H9 (cell line): ENCODE results near the gene BRICD5. TPM values are rescaled to one million over a fixed set of nuclear protein-coding genes. Genes with fewer than 3 reads are reported as not detected.
A peak's percentile ranks its signal among the peaks of the same experiment; 100 is the strongest.

Experiments used
- DNase-seq: peaks from one replicate; pipeline ENCODE4 v3.0.0-alpha.2; 2017
- H2AFZ ChIP-seq: one replicate; pipeline ENCODE4 v1.6.1; 2013; ENCODE audit warnings: mild to moderate bottlenecking, low read length, control low read depth, moderate library complexity
- H2AK5ac ChIP-seq: 2 replicates; pipeline ENCODE4 v1.6.1; 2013; ENCODE audit warnings: low read length, control low read depth, mixed read lengths; ENCODE audit not compliant: insufficient read length
- H2BK120ac ChIP-seq: one replicate; pipeline ENCODE4 v1.6.1; 2013; ENCODE audit warnings: low read depth, mild to moderate bottlenecking, low read length, control low read depth, inconsistent platforms; ENCODE audit not compliant: poor library complexity, severe bottlenecking
- H2BK12ac ChIP-seq: 2 replicates; pipeline ENCODE4 v1.6.1; 2013; ENCODE audit warnings: low read length, control low read depth, mixed read lengths, low read depth; ENCODE audit not compliant: insufficient read length
- H2BK15ac ChIP-seq: 2 replicates; pipeline ENCODE4 v1.6.1; 2013; ENCODE audit warnings: low read depth, low read length, control low read depth
- H2BK20ac ChIP-seq: one replicate; pipeline ENCODE4 v1.6.1; 2013; ENCODE audit warnings: low read depth, mild to moderate bottlenecking, low read length, control low read depth, inconsistent platforms; ENCODE audit not compliant: poor library complexity, severe bottlenecking
- H2BK5ac ChIP-seq: 2 replicates; pipeline ENCODE4 v1.6.1; 2013; ENCODE audit warnings: low read length, control low read depth, mixed read lengths; ENCODE audit not compliant: insufficient read length
- H3K14ac ChIP-seq: 2 replicates; pipeline ENCODE4 v1.6.1; 2013; ENCODE audit warnings: low read length, control low read depth; ENCODE audit not compliant: insufficient read depth
- H3K18ac ChIP-seq: 2 replicates; pipeline ENCODE4 v1.6.1; 2013; ENCODE audit warnings: low read depth, mild to moderate bottlenecking, mixed read lengths, low read length, control low read depth; ENCODE audit not compliant: insufficient read length
- H3K23ac ChIP-seq: 2 replicates; pipeline ENCODE4 v1.6.1; 2013; ENCODE audit warnings: low read length, control low read depth, mixed read lengths, low read depth; ENCODE audit not compliant: insufficient read length
- H3K23me2 ChIP-seq: 2 replicates; pipeline ENCODE4 v1.6.1; 2013; ENCODE audit warnings: low read depth, mild to moderate bottlenecking, mixed read lengths, low read length, control low read depth; ENCODE audit not compliant: insufficient read length, poor library complexity, severe bottlenecking
- H3K27ac ChIP-seq: 2 replicates; pipeline ENCODE4 v1.5.1; 2013; ENCODE audit warnings: low read length, control low read depth, mixed read lengths, low read depth; ENCODE audit not compliant: insufficient read length
- H3K27me3 ChIP-seq: 2 replicates; pipeline ENCODE4 v1.6.1; 2013; ENCODE audit warnings: low read length, control low read depth, inconsistent platforms; ENCODE audit not compliant: insufficient read depth
- H3K4ac ChIP-seq: 2 replicates; pipeline ENCODE4 v1.6.1; 2013; ENCODE audit warnings: low read depth, mild to moderate bottlenecking, control low read depth, inconsistent platforms, low read length, moderate library complexity
- H3K4me1 ChIP-seq: 2 replicates; pipeline ENCODE4 v1.6.1; 2013; ENCODE audit warnings: low read length, control low read depth, inconsistent platforms; ENCODE audit not compliant: insufficient read depth
- H3K4me2 ChIP-seq: 2 replicates; pipeline ENCODE4 v1.6.1; 2013; ENCODE audit warnings: low read length, control low read depth, mixed read lengths; ENCODE audit not compliant: insufficient read length, insufficient read depth
- H3K56ac ChIP-seq: 2 replicates; pipeline ENCODE4 v1.6.1; 2013; ENCODE audit warnings: low read depth, mild to moderate bottlenecking, mixed read lengths, low read length, control low read depth; ENCODE audit not compliant: insufficient read length
- H3K79me1 ChIP-seq: 2 replicates; pipeline ENCODE4 v1.6.1; 2013; ENCODE audit warnings: low read depth, mild to moderate bottlenecking, moderate library complexity, low read length, control low read depth, inconsistent platforms; ENCODE audit not compliant: insufficient read depth, poor library complexity, severe bottlenecking
- H3K79me2 ChIP-seq: 2 replicates; pipeline ENCODE4 v1.6.1; 2013; ENCODE audit warnings: low read length, control low read depth, inconsistent platforms; ENCODE audit not compliant: insufficient read depth
- H3K9ac ChIP-seq: 2 replicates; pipeline ENCODE4 v1.6.1; 2013; ENCODE audit warnings: low read length, control low read depth, mixed read lengths; ENCODE audit not compliant: insufficient read length; ENCODE audit errors: extremely low read depth
- H3K9me3 ChIP-seq: one replicate; pipeline ENCODE4 v1.6.1; 2013; ENCODE audit warnings: low read depth, low read length, inconsistent platforms; ENCODE audit not compliant: control insufficient read depth
- H3T11ph ChIP-seq: one replicate; pipeline ENCODE4 v1.6.1; 2013; ENCODE audit warnings: mild to moderate bottlenecking, low read length, control low read depth, inconsistent platforms
- H4K20me1 ChIP-seq: one replicate; pipeline ENCODE4 v1.6.1; 2013; ENCODE audit not compliant: control insufficient read depth, insufficient read length, insufficient read depth
- H4K5ac ChIP-seq: 2 replicates; pipeline ENCODE4 v1.6.1; 2013; ENCODE audit warnings: low read depth, mild to moderate bottlenecking, mixed read lengths, low read length, control low read depth; ENCODE audit not compliant: insufficient read length
- H4K8ac ChIP-seq: replicated peaks from 2 replicates; pipeline ENCODE4 v1.6.1; 2013; ENCODE audit warnings: low read length, control low read depth, mixed read lengths, low read depth; ENCODE audit not compliant: insufficient read length
- H4K91ac ChIP-seq: 2 replicates; pipeline ENCODE4 v1.6.1; 2013; ENCODE audit warnings: low read depth, mild to moderate bottlenecking, moderate library complexity, mixed read lengths, low read length, control low read depth; ENCODE audit not compliant: insufficient read length
- H3K27ac Mint-ChIP-seq, 3 experiments: 2 replicates in 2 of 3; 3 replicates in 1 of 3; pipeline ENCODE4 v1.8.0; 2020 to 2021; ENCODE audit warnings: mixed read lengths in 3 of 3, mild to moderate bottlenecking in 1 of 3, moderate library complexity in 1 of 3
- H3K27me3 Mint-ChIP-seq: 2 replicates; pipeline ENCODE4 v1.8.0; 2021; ENCODE audit warnings: low read depth, mild to moderate bottlenecking, moderate library complexity, mixed read lengths
- H3K36me3 Mint-ChIP-seq, 3 experiments: 2 replicates in 2 of 3; 3 replicates in 1 of 3; pipeline ENCODE4 v1.8.0; 2020 to 2021; ENCODE audit warnings: low read depth in 3 of 3, mixed read lengths in 3 of 3; ENCODE audit not compliant: insufficient read depth in 1 of 3
- H3K4me1 Mint-ChIP-seq, 2 experiments: 2 replicates each; pipeline ENCODE4 v1.8.0; 2020; ENCODE audit warnings: mixed read lengths in 2 of 2
- H3K4me3 Mint-ChIP-seq, 2 experiments: 2 replicates in 1 of 2; 3 replicates in 1 of 2; pipeline ENCODE4 v1.8.0; 2020 to 2021; ENCODE audit warnings: mild to moderate bottlenecking in 2 of 2, mixed read lengths in 2 of 2, moderate library complexity in 1 of 2
- H3K9me3 Mint-ChIP-seq, 2 experiments: 2 replicates in 1 of 2; 3 replicates in 1 of 2; pipeline ENCODE4 v1.8.0; 2020; ENCODE audit warnings: mild to moderate bottlenecking in 2 of 2, mixed read lengths in 2 of 2, moderate library complexity in 1 of 2
- WGBS: extraction: QIAGEN DNeasy Blood & Tissue Kit; methylation state at CpG from one replicate; pipeline ENCODE4 v1.1.7; 2013; ENCODE audit warnings: missing lambda C conversion rate, low lambda C conversion rate, mixed read lengths; ENCODE audit not compliant: insufficient read length; ENCODE audit errors: extremely low coverage; 5-methylcytosine and 5-hydroxymethylcytosine counted together
- total RNA-seq: library from RNA; stranded (reverse); gene quantifications from 2 replicates; pipeline ENCODE4 v1.2.1, GENCODE V29; 2021
- TF ChIP-seq, protein P1 (sequence below): fragments of 200-600 bp; sonication (generic); conservative IDR thresholded peaks from 3 replicates; pipeline ENCODE4 v1.8.0; 2021; ENCODE audit warnings: antibody characterized with exemption, mild to moderate bottlenecking

The BRICD5 gene
- total RNA-seq, 1 experiment from 2014 or later: 11.9 TPM

DNA sequence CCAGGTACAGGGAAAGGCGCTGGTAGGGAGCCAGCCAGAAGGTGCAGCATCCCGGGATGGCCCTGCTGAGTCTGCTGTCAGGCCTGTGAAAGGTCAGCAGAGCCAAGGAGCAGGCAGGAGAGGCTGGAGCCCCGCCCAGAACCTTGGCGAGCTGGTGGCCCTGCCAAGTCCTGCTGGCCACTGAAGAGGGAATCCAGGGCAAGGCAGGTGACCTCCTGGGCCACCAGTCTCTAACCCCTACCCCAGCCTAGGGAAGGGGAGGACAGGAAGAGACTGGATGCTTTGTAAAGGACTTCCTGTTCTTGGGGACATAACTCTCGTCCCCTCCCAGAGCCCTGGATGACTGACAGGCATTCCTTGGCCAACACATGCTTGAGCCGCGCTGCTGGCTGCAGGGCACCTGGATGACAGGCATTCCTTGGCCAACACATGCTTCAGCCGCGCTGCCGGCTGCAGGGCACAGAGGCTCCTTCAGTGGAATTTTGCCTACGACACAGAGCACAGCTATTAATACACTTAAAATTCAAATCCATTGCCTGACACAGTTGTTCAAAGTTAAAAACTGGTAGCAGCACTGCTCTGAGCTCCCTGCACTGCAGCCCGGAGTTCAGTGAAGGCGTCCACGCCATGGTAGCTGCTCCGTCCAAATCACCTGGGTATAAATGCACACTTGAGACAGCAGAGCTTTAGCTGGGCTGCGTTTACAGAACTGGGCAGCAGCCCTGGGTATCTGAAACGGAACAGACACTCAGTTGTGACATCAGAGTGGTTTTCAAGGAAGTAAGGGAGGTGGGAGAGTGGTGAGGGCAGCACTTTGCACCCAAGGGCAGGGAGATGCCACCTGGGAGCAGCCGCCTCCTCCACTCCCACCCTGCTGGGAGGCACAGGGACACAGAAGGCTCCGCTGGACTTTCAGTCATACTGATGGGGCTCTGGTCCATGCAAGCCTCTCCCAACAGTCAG, 2.0 kb upstream of the BRICD5 start:
- Histone ChIP-seq H2BK20ac (no peak overlapping the region), H3K23me2 (peaks cover 8% of the 10 kb centered on the region), H2BK120ac (no peak overlapping the region), H3K14ac (no peak overlapping the region), H3K9ac (no peak overlapping the region), H2AK5ac (no peak overlapping the region), H3K79me1 (peaks cover 6% of the 10 kb centered on the region), H3K4ac (no peak overlapping the region), H2AFZ (no peak overlapping the region), H3K9me3 (no peaks in the 10 kb centered on the region), H4K8ac (no peak overlapping the region), H3K79me2 (peaks cover 6% of the 10 kb centered on the region; the same call in 1 of the 2 replicates), H3K4me1 (no peaks in the 10 kb centered on the region), H4K5ac (no peak overlapping the region), H3K27me3 (no peaks in the 10 kb centered on the region), H3K4me2 (peak overlapping the region; percentile 75), H3K27ac (no peak overlapping the region), H4K91ac (no peak overlapping the region), H3K56ac (no peak overlapping the region), H2BK15ac (no peak overlapping the region), H3K23ac (no peak overlapping the region), H3K18ac (no peak overlapping the region), H2BK12ac (no peak overlapping the region), H3T11ph (no peak overlapping the region), H2BK5ac (no peak overlapping the region), H4K20me1 (no peaks in the 10 kb centered on the region)
- Mint-ChIP-seq H3K36me3 (peaks cover 11 to 38% (median 33%) of the 10 kb centered on the region in 3 experiments; a peak in 6 of 7 replicates), H3K27ac (peak overlapping the region in 2 of 3 experiments; percentile 19 to 61; a peak in 2 of 7 replicates), H3K27me3 (no peaks in the 10 kb centered on the region; the same call in 1 of the 2 replicates), H3K9me3 (no peaks in the 10 kb centered on the region), H3K4me3 (peak overlapping the region; percentile 77 to 86), H3K4me1 (peaks cover 13 to 18% of the 10 kb centered on the region in 2 experiments)
- DNase-seq: no peak
- TF ChIP-seq, protein P1, sequence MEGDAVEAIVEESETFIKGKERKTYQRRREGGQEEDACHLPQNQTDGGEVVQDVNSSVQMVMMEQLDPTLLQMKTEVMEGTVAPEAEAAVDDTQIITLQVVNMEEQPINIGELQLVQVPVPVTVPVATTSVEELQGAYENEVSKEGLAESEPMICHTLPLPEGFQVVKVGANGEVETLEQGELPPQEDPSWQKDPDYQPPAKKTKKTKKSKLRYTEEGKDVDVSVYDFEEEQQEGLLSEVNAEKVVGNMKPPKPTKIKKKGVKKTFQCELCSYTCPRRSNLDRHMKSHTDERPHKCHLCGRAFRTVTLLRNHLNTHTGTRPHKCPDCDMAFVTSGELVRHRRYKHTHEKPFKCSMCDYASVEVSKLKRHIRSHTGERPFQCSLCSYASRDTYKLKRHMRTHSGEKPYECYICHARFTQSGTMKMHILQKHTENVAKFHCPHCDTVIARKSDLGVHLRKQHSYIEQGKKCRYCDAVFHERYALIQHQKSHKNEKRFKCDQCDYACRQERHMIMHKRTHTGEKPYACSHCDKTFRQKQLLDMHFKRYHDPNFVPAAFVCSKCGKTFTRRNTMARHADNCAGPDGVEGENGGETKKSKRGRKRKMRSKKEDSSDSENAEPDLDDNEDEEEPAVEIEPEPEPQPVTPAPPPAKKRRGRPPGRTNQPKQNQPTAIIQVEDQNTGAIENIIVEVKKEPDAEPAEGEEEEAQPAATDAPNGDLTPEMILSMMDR: no peak
- WGBS: no CpG with 5 or more reads among the region's 19 CpGs
